Right renal pelvis (tissue), 4 donors: ENCODE results near the gene MPO. TPM values are rescaled to one million over a fixed set of nuclear protein-coding genes. Genes with fewer than 3 reads are reported as not detected.

ENCODE experiments used
- DNase-seq, 4 donors: peaks; one replicate each; pipeline ENCODE4 v3.0.0-alpha.2; 2013; ENCODE audit warnings: low read depth in 4 of 4, low spot score in 3 of 4, missing footprints in 1 of 4
- polyA plus RNA-seq, 4 donors: library from polyadenylated mRNA; unstranded; fragments of 120-200 nt; gene quantifications; one replicate each; pipeline ENCODE4 v1.2.1, GENCODE V29; 2013; ENCODE audit not compliant: insufficient read length in 4 of 4

MPO gene
- polyA plus RNA-seq, 4 donors: 1.9 to 6.6 (median 4.9) TPM

DNA sequence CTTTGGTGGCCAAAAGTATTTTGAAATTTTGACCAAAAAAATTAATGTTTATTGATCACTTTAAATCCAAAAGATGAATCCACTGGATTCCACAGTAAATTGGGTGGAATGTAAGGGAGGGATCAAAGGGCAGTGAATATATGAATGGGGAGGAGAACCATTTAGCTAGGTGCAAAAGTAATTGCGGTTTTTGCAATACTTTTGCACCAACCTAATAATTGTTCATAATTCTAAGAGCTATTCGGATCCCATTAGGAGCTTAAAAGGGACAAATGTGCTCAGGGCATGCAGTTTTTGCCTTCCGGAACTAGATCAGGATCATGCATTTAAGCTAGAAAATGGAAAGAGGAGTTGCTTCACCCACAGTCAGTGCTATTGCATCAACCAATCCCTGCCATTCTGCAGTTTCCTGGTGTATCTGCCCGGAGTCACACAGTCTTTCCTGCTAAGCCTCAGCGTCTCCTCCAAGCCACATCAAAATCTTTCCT, 42.5 kb downstream of the MPO start, which contains the start of gene LPO:
LPO (plus strand) TSS at position 438 of the 488 bp plus-strand sequence. CDS start 4,396 bp downstream, outside the sequence.
- DNase-seq: no peak

DNA sequence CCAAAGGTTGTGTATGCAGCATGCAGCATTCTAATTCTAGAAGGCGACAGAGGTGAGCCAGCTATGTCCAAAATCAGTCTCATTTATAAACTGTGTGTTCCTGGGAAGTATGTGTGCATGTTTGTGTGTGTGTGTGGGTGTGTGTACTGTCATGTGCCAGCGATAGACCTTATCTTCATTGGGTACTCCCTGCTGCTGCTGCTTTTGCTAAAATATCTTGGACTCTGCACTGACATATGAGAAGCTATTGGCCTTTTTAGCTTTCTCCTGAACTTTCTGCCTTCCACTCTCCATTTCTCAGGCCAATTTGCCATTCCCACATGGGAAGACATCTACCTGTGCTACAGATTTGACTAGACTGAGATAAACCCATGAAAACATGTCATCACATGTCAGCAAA, 44.3 kb downstream of the MPO start:
- no peak for DNase-seq

DNA sequence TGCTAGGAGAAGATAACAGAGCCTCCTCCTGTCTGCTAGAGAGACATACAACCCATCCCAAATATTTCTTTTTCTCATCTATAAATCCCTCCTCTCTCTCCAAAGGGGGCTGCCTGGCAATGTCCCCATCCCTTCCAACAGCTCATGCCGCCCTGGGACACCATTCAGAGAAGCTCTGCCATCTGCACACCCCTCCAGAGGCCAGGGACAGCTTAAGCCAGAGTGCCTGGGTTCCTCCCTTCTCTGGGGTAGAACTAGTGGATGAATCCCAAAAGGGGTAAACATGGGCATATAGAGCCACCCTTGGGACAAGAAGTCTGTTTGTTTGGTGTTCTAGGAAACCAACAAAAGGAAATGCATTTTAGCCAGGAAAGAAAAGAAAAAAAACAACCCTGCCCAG, 44.9 kb downstream of the MPO start:
- no peak for DNase-seq

DNA sequence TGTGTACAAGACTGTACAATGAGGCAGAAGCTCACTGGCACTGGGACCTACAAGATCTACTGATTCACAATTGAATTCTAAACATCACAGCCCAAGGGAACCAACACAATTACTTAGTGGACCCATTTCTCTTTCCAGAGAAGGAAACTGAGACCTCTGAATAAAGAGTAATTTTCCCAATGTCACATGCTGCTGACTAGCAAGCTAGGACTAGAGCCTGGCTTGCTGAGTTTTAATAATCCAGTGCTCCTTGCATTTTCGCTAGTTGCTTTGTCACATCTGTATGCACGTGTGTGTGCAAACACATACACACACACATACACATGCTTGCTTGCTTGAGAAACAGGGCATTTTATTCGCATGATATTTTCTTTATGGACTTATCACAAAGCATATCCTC, 46.2 kb downstream of the MPO start:
- DNase-seq: no peak

DNA sequence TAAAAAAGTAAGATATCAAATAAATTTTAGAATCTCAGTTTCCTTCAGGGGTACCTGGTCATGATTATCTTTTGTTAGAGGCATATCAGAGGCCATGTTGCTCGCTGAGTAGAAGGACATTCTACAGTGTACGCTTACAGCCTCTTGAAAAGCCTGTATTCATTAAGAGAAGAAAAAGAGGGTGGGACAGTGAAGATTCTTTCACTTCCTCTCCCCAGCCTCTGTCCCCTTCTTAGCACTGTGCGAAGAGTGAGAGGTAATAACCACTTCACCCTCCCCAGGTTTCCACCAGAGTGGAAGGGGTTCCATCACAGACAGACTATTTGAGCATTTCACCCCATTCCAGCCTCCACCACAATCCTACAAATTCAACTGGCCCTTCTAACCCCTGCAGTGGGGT, 47.2 kb downstream of the MPO start:
- no peak for DNase-seq

DNA sequence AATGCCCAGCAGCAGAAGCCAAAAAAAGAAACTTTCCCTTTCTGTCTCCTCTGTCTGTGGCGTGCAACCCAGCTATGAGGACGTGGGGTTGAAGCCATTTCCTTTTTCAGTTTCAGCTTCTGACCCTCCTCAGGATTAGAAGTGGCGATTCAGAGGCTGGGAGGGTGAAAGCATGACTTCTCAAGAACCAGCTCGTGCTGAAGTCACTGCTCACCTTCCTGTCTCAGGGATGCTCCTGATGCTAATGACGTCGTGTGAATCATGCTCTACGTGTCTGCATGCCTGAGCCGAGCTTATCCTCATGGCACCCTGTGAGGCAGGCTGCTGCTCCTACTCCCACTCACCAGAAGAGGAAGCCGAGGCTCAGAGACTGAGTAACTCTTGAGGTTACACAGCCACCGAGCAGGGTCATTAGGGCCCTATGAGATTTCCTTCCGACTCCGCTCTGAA, 48.0 kb downstream of the MPO start:
- no peak for DNase-seq

DNA sequence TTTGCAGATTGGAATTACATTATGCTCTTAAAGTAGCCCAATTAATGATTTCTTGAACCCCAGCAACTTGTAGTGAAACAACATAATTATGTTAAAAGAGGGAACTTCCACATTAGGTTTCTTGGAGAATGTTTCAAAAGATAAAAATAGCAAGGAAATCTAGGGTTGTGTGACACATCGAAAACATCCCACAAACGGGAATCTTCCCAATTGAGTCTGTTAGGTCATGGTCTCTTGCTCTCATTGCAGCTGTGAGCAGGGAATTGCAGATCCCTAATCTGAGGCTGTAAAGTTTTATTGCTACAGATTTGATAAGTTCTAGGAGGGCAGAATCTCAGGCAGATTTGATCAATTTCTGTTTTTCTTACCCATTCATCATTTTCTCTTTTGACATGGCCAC, 49.1 kb downstream of the MPO start:
- DNase-seq: no peak

DNA sequence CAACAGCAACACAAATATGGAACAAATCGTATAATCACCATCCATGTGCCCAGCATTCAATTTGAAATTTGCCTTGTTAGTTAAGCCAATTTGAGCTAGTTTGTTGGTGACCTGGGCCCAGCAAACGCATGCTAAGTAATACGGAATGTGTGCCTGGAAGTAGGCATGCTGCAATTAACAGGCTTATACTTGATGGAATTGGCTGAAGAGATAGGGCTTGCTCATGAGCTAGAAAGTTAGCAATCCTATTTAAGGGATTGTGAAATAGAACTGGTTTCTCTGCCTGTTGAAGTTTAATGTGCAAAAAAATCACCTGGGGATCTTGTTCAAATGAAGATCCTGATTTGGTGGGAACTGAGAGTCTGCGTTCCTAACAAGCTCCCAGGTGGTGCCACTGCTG, 50.9 kb downstream of the MPO start:
- no peak for DNase-seq

DNA sequence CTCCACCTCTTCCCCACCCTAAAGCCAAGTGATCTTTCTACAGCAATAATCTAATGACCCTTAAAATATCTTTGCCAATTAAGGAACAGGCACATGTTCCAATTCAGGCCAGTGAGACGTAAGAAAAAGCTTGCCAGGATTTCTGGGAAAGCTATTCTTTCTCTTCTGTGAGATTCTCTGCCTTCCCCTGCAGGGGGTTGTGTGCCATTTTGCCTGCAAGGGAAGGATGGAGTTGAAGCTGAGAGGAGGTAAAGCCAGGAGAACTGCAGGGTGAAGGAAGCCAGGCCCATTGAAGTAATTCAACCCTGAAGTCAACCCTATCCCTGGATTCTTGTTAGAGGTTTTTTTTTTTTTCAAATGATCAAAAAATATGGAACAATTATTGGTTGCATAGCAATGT, 51.4 kb downstream of the MPO start:
- no peak for DNase-seq

DNA sequence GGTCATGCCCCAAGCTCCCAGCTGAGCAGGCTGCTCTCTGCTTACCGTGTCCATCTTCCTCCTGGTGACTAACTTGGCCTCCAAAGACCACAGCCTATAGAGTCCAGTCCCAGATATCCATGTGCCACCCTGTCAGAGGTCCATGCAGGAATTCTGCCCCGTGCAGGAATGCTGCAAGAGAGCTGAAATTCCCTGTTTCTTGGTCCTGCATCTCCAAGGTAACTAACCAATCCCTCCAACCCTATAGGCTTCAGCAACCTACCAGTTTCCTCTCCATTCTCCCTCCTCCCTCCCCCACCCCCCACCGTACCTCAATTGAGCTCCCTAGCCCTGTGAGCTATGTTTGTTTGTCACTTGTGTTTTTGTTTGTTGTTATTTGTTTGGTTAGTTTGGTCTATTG, 52.1 kb downstream of the MPO start:
- DNase-seq: no peak

DNA sequence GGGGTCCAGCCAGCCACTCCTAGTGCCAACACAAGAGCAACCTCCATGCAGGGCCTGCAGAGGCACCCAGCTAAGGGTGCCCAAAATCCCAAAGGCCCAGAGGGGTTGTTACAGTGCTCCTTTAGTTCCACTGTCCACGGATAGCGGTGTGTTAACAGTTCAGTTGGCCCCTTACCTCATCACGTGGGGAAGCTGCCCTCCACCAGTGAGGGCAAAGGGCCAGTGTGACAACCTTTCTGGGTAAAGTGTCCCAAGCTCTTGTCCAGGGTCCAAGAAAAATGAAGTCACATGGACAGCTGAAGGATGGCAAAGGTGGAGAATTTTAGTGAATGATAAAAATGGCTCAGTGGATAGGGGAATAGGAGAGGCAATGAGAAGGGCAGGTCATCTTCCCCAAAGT, 53.0 kb downstream of the MPO start:
- DNase-seq: no peak

DNA sequence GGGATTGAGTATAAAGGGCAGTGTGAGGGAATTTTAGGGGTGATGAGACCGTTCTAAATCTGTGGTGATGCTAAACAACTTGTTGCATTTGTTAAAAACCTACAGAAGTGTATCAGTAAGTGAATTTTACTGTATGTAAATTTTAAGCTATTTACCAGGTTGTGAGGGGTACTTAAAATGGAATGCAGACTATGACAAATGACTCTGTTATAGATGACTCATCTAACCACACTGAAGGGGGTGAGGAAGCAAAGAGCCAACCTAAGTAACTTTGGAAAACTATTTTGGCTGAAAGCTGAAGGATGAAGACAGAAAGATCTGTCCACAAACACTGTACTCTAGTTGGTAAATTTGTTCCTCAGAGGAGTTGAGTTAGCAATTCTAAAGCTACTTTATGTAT, 56.4 kb downstream of the MPO start:
- no peak for DNase-seq

Other genes with a start within 250 kb of the MPO start
- 10 to 100 TPM; 71.3 to 81.7 (median 79.8) TPM for gene DYNLL2, start 197.5 kb downstream of the MPO start, polyA plus RNA-seq
- gene OR4D1, start 132.6 kb downstream of the MPO start, polyA plus RNA-seq: under 1 TPM in 1 of 4 donors, not detected in 3; 0.04 TPM
- gene OR4D2, start 114.0 kb downstream of the MPO start, polyA plus RNA-seq: not detected
- 1 to 10 TPM in 1 of 4 donors, under 1 TPM in 3; 0.50 to 1.3 (median 0.86) TPM for gene EPX, start 88.2 kb downstream of the MPO start, polyA plus RNA-seq
- 10 to 100 TPM; 35.7 to 41.4 (median 39.8) TPM for gene MKS1, start 61.7 kb downstream of the MPO start, polyA plus RNA-seq
- gene LPO, start 42.4 kb downstream of the MPO start, polyA plus RNA-seq: under 1 TPM in 3 of 4 donors, not detected in 1; 0.10 to 0.29 (median 0.14) TPM
- gene TSPOAP1, start 47.9 kb upstream of the MPO start, polyA plus RNA-seq: 10 to 100 TPM; 43.2 to 51.4 (median 47.0) TPM
- 100 to 1,000 TPM; 127 to 145 (median 139) TPM for gene SUPT4H1, start 71.3 kb upstream of the MPO start, polyA plus RNA-seq
- gene RNF43, start 136.6 kb upstream of the MPO start, polyA plus RNA-seq: 10 to 100 TPM; 11.6 to 14.8 (median 13.6) TPM
- under 1 TPM; 0.27 to 0.53 (median 0.36) TPM for gene HSF5, start 207.5 kb upstream of the MPO start, polyA plus RNA-seq
- 10 to 100 TPM; 44.5 to 53.0 (median 45.1) TPM for gene MTMR4, start 233.7 kb upstream of the MPO start, polyA plus RNA-seq